ENCODE results near the gene CYLD.

DNA sequence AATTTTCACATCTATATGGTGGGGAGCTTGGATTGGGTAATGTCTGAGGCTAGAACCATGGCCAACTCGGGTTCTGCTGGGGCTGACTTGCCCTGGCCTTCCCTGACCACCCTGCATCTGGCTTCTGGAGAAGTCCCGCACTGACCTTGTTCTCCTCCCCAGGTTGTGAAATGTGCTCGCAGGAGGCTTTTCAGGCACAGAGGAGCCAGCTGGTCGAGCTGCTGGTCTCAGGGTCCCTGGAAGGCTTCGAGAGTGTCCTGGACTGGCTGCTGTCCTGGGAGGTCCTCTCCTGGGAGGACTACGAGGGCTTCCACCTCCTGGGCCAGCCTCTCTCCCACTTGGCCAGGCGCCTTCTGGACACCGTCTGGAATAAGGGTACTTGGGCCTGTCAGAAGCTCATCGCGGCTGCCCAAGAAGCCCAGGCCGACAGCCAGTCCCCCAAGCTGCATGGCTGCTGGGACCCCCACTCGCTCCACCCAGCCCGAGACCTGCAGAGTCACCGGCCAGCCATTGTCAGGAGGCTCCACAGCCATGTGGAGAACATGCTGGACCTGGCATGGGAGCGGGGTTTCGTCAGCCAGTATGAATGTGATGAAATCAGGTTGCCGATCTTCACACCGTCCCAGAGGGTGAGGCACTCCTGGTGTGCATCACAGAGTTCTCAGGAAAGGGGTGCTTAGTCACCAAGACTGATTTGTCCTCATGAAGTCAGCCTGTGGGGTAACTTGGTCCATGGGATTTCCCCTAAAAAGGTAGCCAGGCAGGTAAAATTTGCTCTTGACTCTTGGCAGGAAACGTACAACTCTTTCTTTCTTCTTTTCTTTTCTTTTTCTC, 42.3 kb upstream of the CYLD start:
- TF ChIP-seq EGR1 (IDR thresholded peaks at IDR 0.05) (no peak), TCF12 (IDR thresholded peaks at IDR 0.05; ENCODE audit: low read depth) (no peak), YY1 (IDR thresholded peaks at IDR 0.05; ENCODE audit: low read depth) (no peak), RAD21 (IDR thresholded peaks at IDR 0.05; ENCODE audit: low read depth) (no peak), CEBPB (IDR thresholded peaks at IDR 0.05) (no peak), TAF1 (IDR thresholded peaks at IDR 0.05; ENCODE audit: low read depth) (no peak)
- TF ChIP-seq, protein P1, sequence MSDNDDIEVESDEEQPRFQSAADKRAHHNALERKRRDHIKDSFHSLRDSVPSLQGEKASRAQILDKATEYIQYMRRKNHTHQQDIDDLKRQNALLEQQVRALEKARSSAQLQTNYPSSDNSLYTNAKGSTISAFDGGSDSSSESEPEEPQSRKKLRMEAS (IDR thresholded peaks at IDR 0.05), result no peak
